IMR-90 (cell line): ENCODE results near the gene ANKDD1A.

ENCODE experiments used
- CEBPB ChIP-seq: IDR thresholded peaks from 2 replicates; pipeline ENCODE4 v1.6.1; 2012; ENCODE audit warnings: low read depth, low read length, improper control_type of control experiment
- CHD1 ChIP-seq: IDR thresholded peaks from 2 replicates; pipeline ENCODE4 v1.6.1; 2012; ENCODE audit warnings: low read depth, low read length, improper control_type of control experiment
- CTCF ChIP-seq: conservative IDR thresholded peaks from 2 replicates; pipeline ENCODE4 v1.5.1; 2012; ENCODE audit warnings: mild to moderate bottlenecking, low read depth, low read length, improper control_type of control experiment
- FOS ChIP-seq: fragments of 150-350 bp; IDR thresholded peaks from 2 replicates; pipeline ENCODE4 v1.6.1; 2016; ENCODE audit warnings: low read depth, low read length
- MAFK ChIP-seq: IDR thresholded peaks from 2 replicates; pipeline ENCODE4 v1.6.1; 2012; ENCODE audit warnings: low read depth, low read length, improper control_type of control experiment
- MAZ ChIP-seq: IDR thresholded peaks from 2 replicates; pipeline ENCODE4 v1.6.1; 2012; ENCODE audit warnings: low read depth, mild to moderate bottlenecking, low read length, improper control_type of control experiment, moderate library complexity, borderline replicate concordance
- MXI1 ChIP-seq: IDR thresholded peaks from 2 replicates; pipeline ENCODE4 v1.6.1; 2012; ENCODE audit warnings: low read depth, mild to moderate bottlenecking, low read length, moderate library complexity, borderline replicate concordance
- POLR2A ChIP-seq: IDR thresholded peaks from 2 replicates; pipeline ENCODE4 v1.6.1; 2012; ENCODE audit warnings: mild to moderate bottlenecking, low read depth, low read length
- RAD21 ChIP-seq: IDR thresholded peaks from 2 replicates; pipeline ENCODE4 v1.6.1; 2012; ENCODE audit warnings: low read length, improper control_type of control experiment
- SMC3 ChIP-seq: fragments of 150-350 bp; IDR thresholded peaks from 2 replicates; pipeline ENCODE4 v1.6.1; 2016; ENCODE audit warnings: low read depth, mild to moderate bottlenecking, antibody characterized with exemption, low read length, moderate library complexity
- USF2 ChIP-seq: fragments of 150-350 bp; IDR thresholded peaks from 2 replicates; pipeline ENCODE4 v1.6.1; 2017; ENCODE audit warnings: mild to moderate bottlenecking, antibody characterized with exemption, low read length, low read depth

- TF ChIP-seq CHD1 (no peak), CTCF (no peak), RAD21 (no peak), POLR2A (no peak), FOS (no peak), MAZ (no peak), CEBPB (no peak), MXI1 (no peak), USF2 (no peak), SMC3 (no peak), MAFK (no peak)
Measured at GRCh38 chr15:64898406-64898805, 13.3 kb upstream of the ANKDD1A start.
